H1 (cell line): ENCODE measurements around the gene AGO3. TPM values are rescaled to one million over a fixed set of nuclear protein-coding genes. Genes with fewer than 3 reads are reported as not detected.

Experiments used
- CTCF ChIA-PET: fragments of 300-600 bp; sonication (Branson Sonifier 250); formaldehyde crosslinking; loops from one replicate; lab custom pipeline; 2021; ENCODE audit not compliant: partially characterized antibody; lab: Charles Lee
- POLR2A ChIA-PET: fragments of 300-600 bp; sonication (Branson Sonifier 250); formaldehyde crosslinking; loops from one replicate; lab custom pipeline; 2021; ENCODE audit warnings: inconsistent platforms; ENCODE audit not compliant: partially characterized antibody; lab: Charles Lee
- DNase-seq, 2 experiments: peaks; one replicate each; pipeline versions ENCODE4 v3.0.0 to v3.0.0-alpha.2; 2010 to 2022; ENCODE audit warnings: low spot score in 2 of 2, low read depth in 1 of 2, mixed read lengths in 1 of 2
- FAIRE-seq: peaks from 2 replicates; lab custom pipeline; 2011; peaks lifted over from hg19 to GRCh38; lab: Jason Lieb, UNC
- H2AFZ ChIP-seq: 2 replicates; pipeline ENCODE4 v1.8.1; 2012; ENCODE audit warnings: low read length, inconsistent platforms
- H2AK5ac ChIP-seq: 2 replicates; pipeline ENCODE4 v1.6.1; 2013; ENCODE audit warnings: low read depth, low read length
- H2BK120ac ChIP-seq: replicated peaks from 2 replicates; pipeline ENCODE3; 2013; ENCODE audit warnings: low read depth, low read length, inconsistent platforms
- H2BK12ac ChIP-seq: 2 replicates; pipeline ENCODE4 v1.6.1; 2013; ENCODE audit warnings: low read depth, low read length
- H2BK15ac ChIP-seq: 2 replicates; pipeline ENCODE4 v1.6.1; 2013; ENCODE audit warnings: low read length
- H2BK20ac ChIP-seq: 2 replicates; pipeline ENCODE4 v1.6.1; 2013; ENCODE audit warnings: low read length
- H2BK5ac ChIP-seq: 2 replicates; pipeline ENCODE4 v1.6.1; 2013; ENCODE audit warnings: low read depth, low read length
- H3K14ac ChIP-seq: 2 replicates; pipeline ENCODE4 v1.6.1; 2013; ENCODE audit warnings: inconsistent platforms; ENCODE audit not compliant: insufficient read length
- H3K18ac ChIP-seq: 2 replicates; pipeline ENCODE4 v1.6.1; 2013; ENCODE audit warnings: low read length; ENCODE audit errors: extremely low read depth
- H3K23ac ChIP-seq: 2 replicates; pipeline ENCODE4 v1.6.1; 2013; ENCODE audit warnings: inconsistent platforms; ENCODE audit not compliant: insufficient read length
- H3K23me2 ChIP-seq: 2 replicates; pipeline ENCODE4 v1.6.1; 2013; ENCODE audit warnings: low read depth, low read length
- H3K27ac ChIP-seq: 2 replicates; pipeline ENCODE4 v1.6.1; 2011; ENCODE audit warnings: low read depth, low read length, inconsistent platforms
- H3K27me3 ChIP-seq, 4 experiments: replicated peaks in 1 of 4; 1 replicate in 1 of 4; 2 replicates in 3 of 4; pipeline versions ENCODE4 v1.6.1 to v1.8.1; 2011 to 2013; ENCODE audit warnings: low read length in 3 of 4, mild to moderate bottlenecking in 3 of 4, inconsistent platforms in 2 of 4, mixed read lengths in 2 of 4, moderate library complexity in 1 of 4; ENCODE audit not compliant: control insufficient read depth in 3 of 4, insufficient read depth in 3 of 4; ENCODE audit errors: extremely low read depth in 1 of 4
- H3K36me3 ChIP-seq, 4 experiments: 2 replicates each; pipeline versions ENCODE4 v1.6.1 to v1.8.1; 2011 to 2013; ENCODE audit warnings: mild to moderate bottlenecking in 4 of 4, low read length in 3 of 4, moderate library complexity in 2 of 4, control low read depth in 1 of 4, inconsistent platforms in 1 of 4; ENCODE audit not compliant: insufficient read depth in 4 of 4, control insufficient read depth in 2 of 4
- H3K4ac ChIP-seq: replicated peaks from 2 replicates; pipeline ENCODE3; 2013; ENCODE audit warnings: low read length, low read depth, mixed read lengths, inconsistent platforms; ENCODE audit not compliant: insufficient read length
- H3K4me1 ChIP-seq, 4 experiments: replicated peaks in 1 of 4; 1 replicate in 1 of 4; 2 replicates in 3 of 4; pipeline versions ENCODE4 v1.6.1 to v1.8.1; 2011 to 2013; ENCODE audit warnings: low read length in 3 of 4, inconsistent platforms in 2 of 4, mixed read lengths in 1 of 4; ENCODE audit not compliant: insufficient read depth in 4 of 4, control insufficient read depth in 3 of 4
- H3K4me2 ChIP-seq, 2 experiments: 2 replicates each; pipeline versions ENCODE4 v1.6.1 to v1.8.1; 2011 to 2013; ENCODE audit warnings: low read depth in 2 of 2, low read length in 2 of 2, control low read depth in 1 of 2, inconsistent platforms in 1 of 2, mild to moderate bottlenecking in 1 of 2; ENCODE audit not compliant: insufficient read depth in 1 of 2
- H3K4me3 ChIP-seq, 4 experiments: fragments of 200-600, 300-600 bp in 1 of 4; sonication (generic), shearing (Covaris generic), sonication (Bioruptor Twin) in 1 of 4; 2 replicates each; pipeline versions ENCODE4 v1.5.1 to v1.8.1; 2011 to 2016; ENCODE audit warnings: low read length in 4 of 4, low read depth in 3 of 4, control low read depth in 2 of 4, inconsistent platforms in 2 of 4, mild to moderate bottlenecking in 2 of 4, mixed read lengths in 1 of 4, moderate library complexity in 1 of 4; ENCODE audit not compliant: insufficient read depth in 2 of 4; ENCODE audit errors: extremely low read depth in 1 of 4
- H3K56ac ChIP-seq: replicated peaks from 2 replicates; pipeline ENCODE3; 2013; ENCODE audit warnings: low read depth, mild to moderate bottlenecking, mixed read lengths, low read length, inconsistent platforms; ENCODE audit not compliant: insufficient read length
- H3K79me1 ChIP-seq: 2 replicates; pipeline ENCODE4 v1.6.1; 2013; ENCODE audit warnings: low read depth, low read length, control low read depth
- H3K79me2 ChIP-seq, 2 experiments: 2 replicates each; pipeline versions ENCODE4 v1.6.1 to v1.8.1; 2012 to 2013; ENCODE audit warnings: low read length in 2 of 2, mild to moderate bottlenecking in 2 of 2, inconsistent platforms in 1 of 2; ENCODE audit not compliant: insufficient read depth in 2 of 2, control insufficient read depth in 1 of 2
- H3K9ac ChIP-seq, 4 experiments: replicated peaks in 1 of 4; 1 replicate in 1 of 4; 2 replicates in 3 of 4; pipeline versions ENCODE4 v1.6.1 to v1.8.1; 2011 to 2013; ENCODE audit warnings: low read depth in 3 of 4, low read length in 3 of 4, control low read depth in 2 of 4, mild to moderate bottlenecking in 2 of 4, moderate library complexity in 2 of 4, inconsistent platforms in 1 of 4; ENCODE audit errors: extremely low read depth in 1 of 4
- H3K9me3 ChIP-seq, 2 experiments: 2 replicates each; pipeline versions ENCODE4 v1.6.1 to v1.8.1; 2012 to 2013; ENCODE audit warnings: mild to moderate bottlenecking in 2 of 2, moderate library complexity in 2 of 2, control low read depth in 1 of 2, inconsistent platforms in 1 of 2, low read depth in 1 of 2, low read length in 1 of 2, mixed read lengths in 1 of 2; ENCODE audit not compliant: insufficient read depth in 2 of 2
- H4K20me1 ChIP-seq, 2 experiments: replicated peaks in 1 of 2; 2 replicates each; pipeline versions ENCODE3 to v1.8.1; 2011 to 2013; ENCODE audit warnings: inconsistent platforms in 2 of 2, low read length in 2 of 2, mild to moderate bottlenecking in 1 of 2; ENCODE audit not compliant: insufficient read depth in 2 of 2, control insufficient read depth in 1 of 2
- H4K5ac ChIP-seq: 2 replicates; pipeline ENCODE4 v1.6.1; 2013; ENCODE audit warnings: low read length, low read depth, mixed read lengths, inconsistent platforms; ENCODE audit not compliant: insufficient read length
- H4K8ac ChIP-seq: 2 replicates; pipeline ENCODE4 v1.8.0; 2013; ENCODE audit warnings: mild to moderate bottlenecking, moderate library complexity, low read length, inconsistent platforms; ENCODE audit not compliant: insufficient read depth; ENCODE audit errors: extremely low read depth
- H4K91ac ChIP-seq: replicated peaks from 2 replicates; pipeline ENCODE3; 2013; ENCODE audit warnings: low read length, mixed read lengths, inconsistent platforms; ENCODE audit not compliant: insufficient read length
- POU5F1 ChIP-seq: IDR thresholded peaks from 2 replicates; pipeline ENCODE4 v1.6.1; 2011; ENCODE audit warnings: low read depth, mild to moderate bottlenecking, low read length, moderate library complexity
- SP4 ChIP-seq: IDR thresholded peaks from 2 replicates; pipeline ENCODE4 v1.6.1; 2012; ENCODE audit warnings: low read length, inconsistent platforms
- WGBS, 2 experiments: shearing (Covaris generic) in 1 of 2; methylation state at CpG; one replicate each; pipeline versions ENCODE4 v1.1.6 to v1.1.7; 2013 to 2015; ENCODE audit warnings: low lambda C conversion rate in 2 of 2, mixed read lengths in 2 of 2, inconsistent platforms in 1 of 2, low coverage in 1 of 2, missing lambda C conversion rate in 1 of 2; ENCODE audit not compliant: insufficient replicate concordance in 2 of 2, insufficient coverage in 1 of 2, insufficient read length in 1 of 2; ENCODE audit errors: extremely low coverage in 1 of 2, missing lambda C conversion rate in 1 of 2; 5-methylcytosine and 5-hydroxymethylcytosine counted together
- polyA plus RNA-seq, 7 experiments: library from polyadenylated mRNA; depleted of rRNA in 3 of 7; stranded (reverse) in 5 of 7; unstranded in 2 of 7; fragments of >200 nt in 5 of 7; fragments of 200-250 nt in 2 of 7; gene quantifications; 1 replicate in 5 of 7; 2 replicates in 1 of 7; 4 replicates in 1 of 7; pipeline versions ENCODE4 v1.2.1 to v1.2.3, GENCODE V29; 2011 to 2013; ENCODE audit warnings: missing spikeins in 2 of 7, mixed read lengths in 2 of 7
- total RNA-seq: library from RNA; stranded (reverse); fragmentation: NEBNext Ultra II Directional; extraction: Animal tissue kit (Norgen Biotek cat#: 25700); gene quantifications from 2 replicates; pipeline ENCODE4 v1.2.1, GENCODE V29; 2021

Gene AGO3
- total and polyA plus RNA-seq, 2 of the 8 experiments (the other 6 are each of a cell fraction or from before 2014, with no cell fraction given): 10.7 to 26.4 TPM

- Histone ChIP-seq H3K56ac (no peak overlapping the region), H2BK15ac (no peak overlapping the region), H3K79me2 (no peaks in the 10 kb centered on the region), H4K91ac (no peak overlapping the region), H2BK5ac (no peak overlapping the region), H3K23ac (no peak overlapping the region), H3K4me2 (no peak overlapping the region), H3K4me3 (no peak overlapping the region), H2BK12ac (no peak overlapping the region), H3K27ac (no peak overlapping the region), H3K27me3 (no peaks in the 10 kb centered on the region), H2AFZ (no peak overlapping the region), H3K9me3 (no peaks in the 10 kb centered on the region), H3K23me2 (no peaks in the 10 kb centered on the region), H3K36me3 (peaks cover 0 to 15% (median 7%) of the 10 kb centered on the region in 4 experiments; a peak in 3 of 8 replicates), H4K5ac (no peak overlapping the region), H3K79me1 (no peaks in the 10 kb centered on the region), H3K14ac (no peak overlapping the region)
- no peak for DNase-seq
- POLR2A ChIA-PET: interaction anchor here (1.7 kb wide), 1 partner anchor 26 kb away, joined by 4 read pairs; no protein-coding TSS in a partner anchor
- TF ChIP-seq POU5F1: no peak
- TF ChIP-seq SP4: no peak
- TF ChIP-seq, all 59 proteins: peak for 0
- no peak for FAIRE-seq
- CTCF ChIA-PET: interaction anchor here (1.5 kb wide), 1 partner anchor 118 kb away, joined by 3 read pairs; no protein-coding TSS in a partner anchor
- H2BK20ac ChIP-seq: no peak overlapping the region
- no peaks in the 10 kb centered on the region for H4K20me1 ChIP-seq
- no peak overlapping the region for H2AK5ac ChIP-seq
- H4K8ac ChIP-seq: no peak overlapping the region
- H3K9ac ChIP-seq: no peak overlapping the region
- no peak overlapping the region for H3K18ac ChIP-seq
- H2BK120ac ChIP-seq: no peak overlapping the region
- 100% methylated on average over 2 of the region's 2 CpGs; no CpG with 5 or more reads in 1 of the 2 experiments for WGBS, 2 experiments
- no peak overlapping the region for H3K4ac ChIP-seq
- H3K4me1 ChIP-seq: no peaks in the 10 kb centered on the region
Observed at GRCh38 chr1:36016686-36017085, 85.8 kb downstream of the AGO3 start.
